GM12891 (cell line): ENCODE measurements around the gene MAP1B.

Experiments used
- POLR2A ChIP-seq: IDR thresholded peaks from 2 replicates; pipeline ENCODE4 v1.6.1; 2011; ENCODE audit warnings: low read depth, low read length, control low read depth
- POLR2AphosphoS5 ChIP-seq: IDR thresholded peaks from 2 replicates; pipeline ENCODE4 v1.6.1; 2011; ENCODE audit warnings: low read depth, low read length, control low read depth
- POU2F2 ChIP-seq: IDR thresholded peaks from 2 replicates; pipeline ENCODE4 v1.6.1; 2011; ENCODE audit warnings: low read depth, mild to moderate bottlenecking, control low read depth, low read length, moderate library complexity
- SPI1 ChIP-seq: IDR thresholded peaks from 2 replicates; pipeline ENCODE4 v1.6.1; 2011; ENCODE audit warnings: low read depth, low read length, control low read depth
- TAF1 ChIP-seq: IDR thresholded peaks from 2 replicates; pipeline ENCODE4 v1.6.1; 2011; ENCODE audit warnings: low read depth, low read length, control low read depth

- TF ChIP-seq POLR2A (no peak), TAF1 (no peak), SPI1 (no peak), POU2F2 (no peak), POLR2AphosphoS5 (no peak)
Measured at GRCh38 chr5:72228960-72229359, 121.7 kb downstream of the MAP1B start.
